NCI-H524 (cell line): ENCODE measurements around the gene SNX1.

ENCODE experiments used
- DNase-seq, 2 experiments: peaks; one replicate each; lab custom pipeline; 2025; lab: John Stamatoyannopoulos, UW

Gene SNX1

GRCh38 chr15:64162869-64163658, 67.3 kb downstream of the SNX1 start, which contains the start of gene PPIB:
Gene PPIB, minus strand, starts transcription at chr15:64163022. Its CDS starts 36 bp downstream, at chr15:64162986.
- peak; percentile 97 to 98 for DNase-seq

- DNase-seq = no peak
Observed at GRCh38 chr15:64163659-64164362, 68.0 kb downstream of the SNX1 start.

- DNase-seq = no peak
Observed at GRCh38 chr15:64164436-64164835, 68.7 kb downstream of the SNX1 start.

GRCh38 chr15:64166102-64166890, 70.5 kb downstream of the SNX1 start:
- no peak for DNase-seq

GRCh38 chr15:64180235-64180824, 84.5 kb downstream of the SNX1 start:
- DNase-seq = peak; percentile 36 to 62

GRCh38 chr15:64182859-64183370, 87.1 kb downstream of the SNX1 start:
- DNase-seq = no peak

- peak in 1 of 2 experiments; percentile 65 for DNase-seq
Observed at GRCh38 chr15:64185146-64185911, 89.5 kb downstream of the SNX1 start.

GRCh38 chr15:64187396-64188191, 91.8 kb downstream of the SNX1 start:
- DNase-seq = no peak
